Measurements from ENCODE around the gene SERPINB11. TPM values are rescaled to one million over a fixed set of nuclear protein-coding genes. Genes with fewer than 3 reads are reported as not detected.

Gene SERPINB11
- total RNA-seq, 4 donors from 2014 or later = not detected

- intact Hi-C loops (cut with DNase I) = no loop called here
- Histone ChIP-seq H3K9me3 (no peaks in the 10 kb centered on the region), H3K27ac (no peak overlapping the region), H3K36me3 (no peaks in the 10 kb centered on the region), H3K4me3 (replicated peaks in 1 of 3) (no peak overlapping the region), H3K4me1 (no peaks in the 10 kb centered on the region), H3K27me3 (no peaks in the 10 kb centered on the region)
- 83 to 90% methylated on average over 2 of the region's 2 CpGs for WGBS, 2 donors
- no peak for TF ChIP-seq CTCF (IDR thresholded peaks at IDR 0.05)
- no peak for TF ChIP-seq POLR2A (IDR thresholded peaks at IDR 0.05)
- DNase-seq = no peak
Observed at GRCh38 chr18:63705401-63705800, 2.6 kb downstream of the SERPINB11 start.

DNA sequence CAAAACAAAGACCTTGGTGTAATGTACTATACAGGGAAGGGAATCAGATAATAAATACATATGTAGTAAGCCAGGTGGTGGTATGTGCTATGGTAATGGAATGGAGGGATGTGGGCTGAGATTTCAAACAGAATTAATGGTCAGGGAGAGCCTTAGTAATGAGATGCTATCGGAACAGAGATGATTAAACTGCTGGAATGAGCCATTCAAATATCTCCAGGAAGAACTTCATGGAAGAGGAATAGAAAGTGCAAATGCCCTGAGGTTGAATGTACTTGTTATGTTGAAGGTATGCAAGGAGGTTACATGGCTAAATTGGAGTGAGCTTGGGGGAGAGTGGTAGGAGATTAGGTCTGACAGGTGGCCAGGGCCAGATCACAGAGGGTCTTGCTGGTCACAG lies 5.1 kb downstream of the SERPINB11 start:
- no peak for TF ChIP-seq CTCF (IDR thresholded peaks at IDR 0.05)
- TF ChIP-seq POLR2A (IDR thresholded peaks at IDR 0.05) = no peak
- Histone ChIP-seq H3K27ac (no peak overlapping the region), H3K27me3 (no peaks in the 10 kb centered on the region), H3K4me3 (replicated peaks in 1 of 3) (no peak overlapping the region), H3K9me3 (no peaks in the 10 kb centered on the region), H3K36me3 (no peaks in the 10 kb centered on the region), H3K4me1 (no peaks in the 10 kb centered on the region)
- WGBS, 2 donors = 85 to 92% methylated on average over 1 of the region's 1 CpG
- no peak for DNase-seq
- intact Hi-C loops (cut with DNase I) = no loop called here

DNA sequence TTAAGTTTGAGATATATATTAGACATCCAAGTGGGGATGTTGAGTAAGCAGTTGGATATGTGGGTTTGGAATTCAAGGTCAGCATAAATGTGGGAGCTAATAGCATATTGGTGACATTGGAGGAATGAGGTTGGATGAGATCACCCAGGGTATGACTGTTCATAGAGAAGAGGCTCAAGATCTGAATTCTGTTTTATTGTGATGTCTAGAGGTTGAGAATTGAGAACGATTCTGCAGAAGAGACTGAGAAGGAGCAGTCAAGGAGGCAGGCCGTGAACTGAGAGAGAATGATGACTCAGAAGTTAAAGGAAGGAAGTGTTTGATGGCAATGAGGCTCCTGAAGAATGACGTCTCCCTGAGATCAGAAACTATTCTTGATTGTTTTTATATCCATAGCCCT lies 5.9 kb downstream of the SERPINB11 start:
- TF ChIP-seq POLR2A (IDR thresholded peaks at IDR 0.05) (no peak), CTCF (IDR thresholded peaks at IDR 0.05) (no peak)
- Histone ChIP-seq H3K4me1 (no peaks in the 10 kb centered on the region), H3K27ac (no peak overlapping the region), H3K9me3 (no peaks in the 10 kb centered on the region), H3K4me3 (replicated peaks in 1 of 3) (no peak overlapping the region), H3K36me3 (no peaks in the 10 kb centered on the region), H3K27me3 (no peaks in the 10 kb centered on the region)
- DNase-seq = no peak
- intact Hi-C loops (cut with DNase I) = no loop called here
- WGBS, 2 donors = 73 to 74% methylated on average over 3 of the region's 3 CpGs

DNA sequence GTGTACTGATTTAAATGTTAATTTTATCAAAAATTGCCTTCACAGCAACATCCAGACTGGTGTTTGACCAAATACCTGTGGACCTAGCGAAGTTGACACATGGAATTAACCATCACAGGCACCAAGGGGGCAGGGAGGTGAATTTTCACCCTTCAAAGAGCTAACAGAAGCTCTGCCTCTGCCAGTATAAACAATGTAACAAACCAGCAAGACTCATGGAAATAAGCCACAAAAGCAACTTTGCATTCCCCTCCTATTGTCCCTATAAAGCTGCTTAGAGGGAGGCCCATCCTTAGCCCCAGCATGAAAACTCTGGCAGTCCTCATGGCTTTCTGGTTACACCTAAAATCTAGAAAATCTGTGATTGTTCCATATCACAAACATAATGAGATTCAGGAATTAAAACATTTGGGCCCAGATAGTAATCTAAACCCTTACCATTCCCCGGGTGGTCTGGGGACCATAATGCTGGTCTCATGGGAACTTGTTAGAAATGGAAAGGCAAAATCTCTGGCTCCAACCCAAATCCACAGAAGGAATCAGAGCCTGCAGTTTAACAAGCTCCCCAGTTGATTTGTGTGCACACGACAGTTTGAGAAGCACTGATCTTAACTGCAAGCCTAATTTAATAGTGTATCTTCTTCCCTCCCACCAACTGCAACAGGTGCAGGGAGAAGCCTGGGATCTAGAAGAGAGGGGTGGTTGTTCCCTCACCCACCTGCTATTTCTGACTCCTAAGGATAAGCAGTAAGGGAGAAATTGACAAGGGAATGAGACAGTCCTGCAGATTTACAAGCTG lies 23.1 kb downstream of the SERPINB11 start:
- Histone ChIP-seq H3K27me3 (no peaks in the 10 kb centered on the region), H3K9me3 (no peaks in the 10 kb centered on the region), H3K27ac (no peak overlapping the region), H3K4me1 (no peaks in the 10 kb centered on the region), H3K36me3 (no peaks in the 10 kb centered on the region), H3K4me3 (replicated peaks in 1 of 3) (no peak overlapping the region)
- intact Hi-C loops (cut with DNase I) = no loop called here
- DNase-seq = no peak
- no peak for TF ChIP-seq CTCF (IDR thresholded peaks at IDR 0.05)
- no peak for TF ChIP-seq POLR2A (IDR thresholded peaks at IDR 0.05)
- 19 to 46% methylated on average over 3 of the region's 3 CpGs for WGBS, 2 donors

GRCh38 chr18:63730773-63731172 lies 28.0 kb downstream of the SERPINB11 start:
- Histone ChIP-seq H3K4me1 (no peaks in the 10 kb centered on the region), H3K9me3 (no peaks in the 10 kb centered on the region), H3K27me3 (no peaks in the 10 kb centered on the region), H3K27ac (no peak overlapping the region), H3K4me3 (replicated peaks in 1 of 3) (no peak overlapping the region), H3K36me3 (no peaks in the 10 kb centered on the region)
- intact Hi-C loops (cut with DNase I) = no loop called here
- DNase-seq = peak; percentile 5 to 8
- WGBS, 2 donors = 60 to 62% methylated on average over 5 of the region's 5 CpGs
- TF ChIP-seq CTCF (IDR thresholded peaks at IDR 0.05) (no peak), POLR2A (IDR thresholded peaks at IDR 0.05) (no peak)
